ENCODE data around the gene CES1.

CES1 gene

GRCh38 chr16:55822280-55822810 lies 10.6 kb downstream of the CES1 start:
- H3K36me3 ChIP-seq (ENCODE audit: insufficient read depth, low read length) = no peaks in the 10 kb centered on the region
- DNase-seq = no peak

DNA sequence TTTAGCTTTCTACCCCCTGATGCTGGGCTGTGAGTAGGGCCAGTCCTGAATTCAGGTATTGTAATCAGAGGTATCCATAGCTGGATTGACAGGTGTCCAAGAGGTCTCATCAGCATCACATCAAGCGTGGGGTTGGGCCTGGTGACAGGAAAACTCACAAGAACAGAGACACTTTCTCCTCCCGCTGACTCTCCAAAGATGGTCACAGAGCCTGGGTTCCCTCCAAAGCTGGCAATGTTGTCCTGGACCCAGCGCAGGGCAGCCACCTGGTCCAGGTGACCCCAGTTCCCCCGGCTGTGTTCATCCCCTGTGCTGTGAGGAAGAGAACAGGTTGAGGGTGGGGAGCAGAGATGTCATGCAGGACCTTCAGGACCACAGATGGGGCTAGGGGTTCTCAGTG lies 11.7 kb downstream of the CES1 start:
- Histone ChIP-seq H3K79me2 (ENCODE audit: insufficient read depth, low read length) (no peaks in the 10 kb centered on the region), H3K27ac (ENCODE audit: low read length) (no peak overlapping the region), H3K9me3 (ENCODE audit: insufficient read depth, low read length, severe bottlenecking) (no peaks in the 10 kb centered on the region), H4K20me1 (ENCODE audit: insufficient read depth, low read length) (no peaks in the 10 kb centered on the region), H3K27me3 (ENCODE audit: insufficient read depth, low read length, poor library complexity) (no peaks in the 10 kb centered on the region), H3K4me1 (ENCODE audit: insufficient read depth, low read length) (no peaks in the 10 kb centered on the region), H2AFZ (ENCODE audit: low read depth, low read length) (no peak overlapping the region), H3K4me2 (ENCODE audit: insufficient read depth, low read length) (no peak overlapping the region), H3K4me3 (ENCODE audit: low read depth in 1 of 2, low read length in 2 of 2) (no peak overlapping the region), H3K9ac (ENCODE audit: low read depth, low read length) (no peak overlapping the region), H3K36me3 (ENCODE audit: insufficient read depth, low read length) (no peaks in the 10 kb centered on the region)
- TF ChIP-seq, protein P1, sequence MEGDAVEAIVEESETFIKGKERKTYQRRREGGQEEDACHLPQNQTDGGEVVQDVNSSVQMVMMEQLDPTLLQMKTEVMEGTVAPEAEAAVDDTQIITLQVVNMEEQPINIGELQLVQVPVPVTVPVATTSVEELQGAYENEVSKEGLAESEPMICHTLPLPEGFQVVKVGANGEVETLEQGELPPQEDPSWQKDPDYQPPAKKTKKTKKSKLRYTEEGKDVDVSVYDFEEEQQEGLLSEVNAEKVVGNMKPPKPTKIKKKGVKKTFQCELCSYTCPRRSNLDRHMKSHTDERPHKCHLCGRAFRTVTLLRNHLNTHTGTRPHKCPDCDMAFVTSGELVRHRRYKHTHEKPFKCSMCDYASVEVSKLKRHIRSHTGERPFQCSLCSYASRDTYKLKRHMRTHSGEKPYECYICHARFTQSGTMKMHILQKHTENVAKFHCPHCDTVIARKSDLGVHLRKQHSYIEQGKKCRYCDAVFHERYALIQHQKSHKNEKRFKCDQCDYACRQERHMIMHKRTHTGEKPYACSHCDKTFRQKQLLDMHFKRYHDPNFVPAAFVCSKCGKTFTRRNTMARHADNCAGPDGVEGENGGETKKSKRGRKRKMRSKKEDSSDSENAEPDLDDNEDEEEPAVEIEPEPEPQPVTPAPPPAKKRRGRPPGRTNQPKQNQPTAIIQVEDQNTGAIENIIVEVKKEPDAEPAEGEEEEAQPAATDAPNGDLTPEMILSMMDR (IDR thresholded peaks at IDR 0.05; ENCODE audit: borderline replicate concordance, extremely low read depth, low read length, poor library complexity, severe bottlenecking) = no peak
- no peak for TF ChIP-seq EZH2 (IDR thresholded peaks at IDR 0.05; ENCODE audit: borderline replicate concordance, low read depth, low read length, severe bottlenecking)
- DNase-seq (no peak), ATAC-seq (ENCODE audit: insufficient read depth, low read depth) (no peak)

More at GRCh38 chr16:55822280-55822810, 10.6 kb downstream of the CES1 start:
- H3K27me3 ChIP-seq (ENCODE audit: insufficient read depth, low read length, poor library complexity) = no peaks in the 10 kb centered on the region
- no peak overlapping the region for H2AFZ ChIP-seq (ENCODE audit: low read depth, low read length)
- H3K79me2 ChIP-seq (ENCODE audit: insufficient read depth, low read length) = no peaks in the 10 kb centered on the region
- no peaks in the 10 kb centered on the region for H3K9me3 ChIP-seq (ENCODE audit: insufficient read depth, low read length, severe bottlenecking)
- ATAC-seq (ENCODE audit: insufficient read depth, low read depth) = no peak
- no peaks in the 10 kb centered on the region for H4K20me1 ChIP-seq (ENCODE audit: insufficient read depth, low read length)
- H3K4me2 ChIP-seq (ENCODE audit: insufficient read depth, low read length) = no peak overlapping the region
- H3K9ac ChIP-seq (ENCODE audit: low read depth, low read length) = no peak overlapping the region
- no peak overlapping the region for H3K27ac ChIP-seq (ENCODE audit: low read length)
- TF ChIP-seq, protein P1 (IDR thresholded peaks at IDR 0.05; ENCODE audit: borderline replicate concordance, extremely low read depth, low read length, poor library complexity, severe bottlenecking) = no peak
- no peak for TF ChIP-seq EZH2 (IDR thresholded peaks at IDR 0.05; ENCODE audit: borderline replicate concordance, low read depth, low read length, severe bottlenecking)
- no peaks in the 10 kb centered on the region for H3K4me1 ChIP-seq (ENCODE audit: insufficient read depth, low read length)
- no peak overlapping the region for H3K4me3 ChIP-seq (ENCODE audit: low read depth in 1 of 2, low read length in 2 of 2)

DNA sequence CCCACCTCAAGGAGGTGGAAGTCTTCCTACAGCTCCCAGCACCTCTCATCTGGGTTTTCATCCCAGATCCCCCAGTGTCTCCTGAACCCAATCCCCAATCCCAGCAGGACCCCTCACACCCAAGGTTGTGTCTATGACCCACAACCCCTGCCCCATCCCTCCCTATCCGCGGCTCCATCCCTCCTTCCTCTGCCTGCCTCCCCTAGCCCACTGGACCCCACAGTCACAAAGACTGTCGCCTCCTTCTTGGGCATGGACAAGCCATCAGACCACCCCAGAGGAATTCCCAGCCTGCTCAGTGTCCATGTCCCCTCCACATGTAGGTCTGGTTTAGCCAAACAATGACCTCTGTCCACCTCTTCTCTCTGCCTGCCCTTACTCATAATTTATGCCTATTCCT lies 12.3 kb downstream of the CES1 start:
- no peaks in the 10 kb centered on the region for H3K27me3 ChIP-seq (ENCODE audit: insufficient read depth, low read length, poor library complexity)
- no peak overlapping the region for H3K9ac ChIP-seq (ENCODE audit: low read depth, low read length)
- no peak overlapping the region for H3K27ac ChIP-seq (ENCODE audit: low read length)
- H3K4me1 ChIP-seq (ENCODE audit: insufficient read depth, low read length) = no peaks in the 10 kb centered on the region
- no peak overlapping the region for H2AFZ ChIP-seq (ENCODE audit: low read depth, low read length)
- ATAC-seq (ENCODE audit: insufficient read depth, low read depth) (no peak), DNase-seq (no peak)
- H3K79me2 ChIP-seq (ENCODE audit: insufficient read depth, low read length) = no peaks in the 10 kb centered on the region
- no peak overlapping the region for H3K4me3 ChIP-seq (ENCODE audit: low read depth in 1 of 2, low read length in 2 of 2)
- no peak overlapping the region for H3K4me2 ChIP-seq (ENCODE audit: insufficient read depth, low read length)
- no peaks in the 10 kb centered on the region for H3K9me3 ChIP-seq (ENCODE audit: insufficient read depth, low read length, severe bottlenecking)
- no peaks in the 10 kb centered on the region for H3K36me3 ChIP-seq (ENCODE audit: insufficient read depth, low read length)
- TF ChIP-seq, protein P1 (IDR thresholded peaks at IDR 0.05; ENCODE audit: borderline replicate concordance, extremely low read depth, low read length, poor library complexity, severe bottlenecking) = no peak
- TF ChIP-seq EZH2 (IDR thresholded peaks at IDR 0.05; ENCODE audit: borderline replicate concordance, low read depth, low read length, severe bottlenecking) = no peak
- H4K20me1 ChIP-seq (ENCODE audit: insufficient read depth, low read length) = no peaks in the 10 kb centered on the region
